Fibroblast of lung (primary cell): ENCODE results near the gene UACA.

ENCODE experiments used
- EZH2 ChIP-seq: IDR thresholded peaks from 2 replicates; pipeline ENCODE4 v1.5.1; 2012; ENCODE audit warnings: low read length, control low read depth, mild to moderate bottlenecking; ENCODE audit errors: missing control alignments
- TF ChIP-seq, protein P1 (sequence below), 2 donors: IDR thresholded peaks in 1 of 2; conservative IDR thresholded peaks in 1 of 2; 1 replicate in 1 of 2; 2 replicates in 1 of 2; pipeline ENCODE4 v1.5.1; 2011 to 2012; ENCODE audit warnings: low read length in 2 of 2, control low read depth in 1 of 2, inconsistent platforms in 1 of 2, low read depth in 1 of 2, mild to moderate bottlenecking in 1 of 2

DNA sequence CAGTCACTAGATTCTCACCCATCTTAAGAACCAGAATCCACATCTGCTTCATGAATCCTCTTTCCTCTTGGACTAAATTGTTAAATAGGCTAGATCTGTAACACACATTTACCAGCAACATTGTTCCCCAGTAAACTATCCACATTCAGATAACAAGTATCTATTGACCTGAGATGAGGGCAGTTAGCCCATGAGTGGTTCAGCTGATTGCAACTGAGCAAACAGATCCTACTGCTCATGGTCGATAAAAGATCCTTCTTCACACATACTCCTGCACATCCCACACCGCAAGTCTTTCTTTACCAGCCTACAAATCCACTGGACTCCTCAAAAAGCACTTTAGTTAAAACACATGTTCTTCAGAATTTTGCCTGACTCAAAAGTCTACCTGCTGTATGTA, 59.2 kb downstream of the UACA start:
- TF ChIP-seq, protein P1, sequence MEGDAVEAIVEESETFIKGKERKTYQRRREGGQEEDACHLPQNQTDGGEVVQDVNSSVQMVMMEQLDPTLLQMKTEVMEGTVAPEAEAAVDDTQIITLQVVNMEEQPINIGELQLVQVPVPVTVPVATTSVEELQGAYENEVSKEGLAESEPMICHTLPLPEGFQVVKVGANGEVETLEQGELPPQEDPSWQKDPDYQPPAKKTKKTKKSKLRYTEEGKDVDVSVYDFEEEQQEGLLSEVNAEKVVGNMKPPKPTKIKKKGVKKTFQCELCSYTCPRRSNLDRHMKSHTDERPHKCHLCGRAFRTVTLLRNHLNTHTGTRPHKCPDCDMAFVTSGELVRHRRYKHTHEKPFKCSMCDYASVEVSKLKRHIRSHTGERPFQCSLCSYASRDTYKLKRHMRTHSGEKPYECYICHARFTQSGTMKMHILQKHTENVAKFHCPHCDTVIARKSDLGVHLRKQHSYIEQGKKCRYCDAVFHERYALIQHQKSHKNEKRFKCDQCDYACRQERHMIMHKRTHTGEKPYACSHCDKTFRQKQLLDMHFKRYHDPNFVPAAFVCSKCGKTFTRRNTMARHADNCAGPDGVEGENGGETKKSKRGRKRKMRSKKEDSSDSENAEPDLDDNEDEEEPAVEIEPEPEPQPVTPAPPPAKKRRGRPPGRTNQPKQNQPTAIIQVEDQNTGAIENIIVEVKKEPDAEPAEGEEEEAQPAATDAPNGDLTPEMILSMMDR (conservative IDR thresholded peaks at IDR 0.05 in 1 of 2, IDR thresholded peaks at IDR 0.05 in 1 of 2; ENCODE audit: low read depth in 1 of 2, low read length in 2 of 2): no peak
- no peak for TF ChIP-seq EZH2
